Right lobe of liver (tissue), 6 donors: ENCODE results near the gene SERPINB12. TPM values are rescaled to one million over a fixed set of nuclear protein-coding genes. Genes with fewer than 3 reads are reported as not detected.

Source experiments
- ATAC-seq, 4 donors: fragments of 200-7000 bp; cut with Tn5 transposase; one replicate each; pipeline ENCODE4 v1.9.1; 2020; ENCODE audit warnings: mild to moderate bottlenecking in 4 of 4, moderate library complexity in 4 of 4
- DNase-seq, 3 donors: peaks; one replicate each; pipeline ENCODE4 v3.0.0-alpha.2; 2020
- H3K27ac ChIP-seq, 3 donors: fragments of 200-600 bp; one replicate each; pipeline ENCODE4 v1.8.0; 2022
- H3K27me3 ChIP-seq, 2 donors: fragments of 200-600 bp; one replicate each; pipeline ENCODE4 v1.8.0; 2022
- H3K36me3 ChIP-seq, 4 donors: fragments of 200-600 bp; sonication (generic) in 1 of 4; one replicate each; pipeline versions ENCODE4 v1.5.1 to v1.8.0; 2017 to 2022; ENCODE audit warnings: control low read depth in 1 of 4
- H3K4me1 ChIP-seq, 4 donors: fragments of 200-600 bp; sonication (generic) in 1 of 4; one replicate each; pipeline versions ENCODE4 v1.5.1 to v1.8.0; 2017 to 2022; ENCODE audit warnings: control low read depth in 1 of 4
- H3K4me3 ChIP-seq, 3 donors: fragments of 200-600 bp; one replicate each; pipeline ENCODE4 v1.8.0; 2022
- H3K9me3 ChIP-seq, 4 donors: fragments of 200-600 bp; sonication (generic) in 1 of 4; one replicate each; pipeline versions ENCODE4 v1.5.1 to v1.8.0; 2017 to 2022; ENCODE audit warnings: control low read depth in 1 of 4
- CTCF ChIP-seq, 4 donors: fragments of 200-600 bp in 3 of 4; fragments of 450-650 bp in 1 of 4; IDR thresholded peaks; one replicate each; pipeline versions ENCODE4 v1.5.1 to v1.8.0; 2016 to 2022; ENCODE audit warnings: antibody characterized with exemption in 4 of 4, mild to moderate bottlenecking in 2 of 4
- POLR2A ChIP-seq: fragments of 450-650 bp; IDR thresholded peaks from one replicate; pipeline ENCODE4 v1.6.1; 2017; ENCODE audit warnings: antibody characterized with exemption, mild to moderate bottlenecking
- WGBS: methylation state at CpG from one replicate; pipeline ENCODE4 v1.1.6; 2018; ENCODE audit warnings: low coverage, low lambda C conversion rate; ENCODE audit not compliant: insufficient coverage; ENCODE audit errors: missing lambda C conversion rate; 5-methylcytosine and 5-hydroxymethylcytosine counted together
- intact Hi-C, 2 donors: fragments of 100-400 bp; cut with DNase I; formaldehyde crosslinking; loops; one replicate each; pipeline versions ENCODE4 v1.11.2 to v1.14.1; 2022
- total RNA-seq, 6 experiments: library from RNA; depleted of rRNA in 2 of 6; stranded (reverse); fragments of >200 nt in 2 of 6; fragmentation: NEBNext Ultra II Directional in 3 of 6; extraction: Animal tissue kit (Norgen Biotek cat#: 25700) in 3 of 6; gene quantifications; one replicate each; pipeline versions ENCODE4 v1.1.0 to v1.2.4, GENCODE V29; 2016 to 2023
- donor health status: DM: no; HTN: yes; CAD: no.
- donor health status: DM: no; HTN: no; CAD: no.
- donor health status: DM: no; HTN: no; CAD: no.
- donor health status: DM: no; HTN: yes; CAD: no.
- donor health status: DM: no; HTN: yes; CAD: no.

SERPINB12 gene
- total RNA-seq, 6 experiments from 2014 or later, result not detected

- ATAC-seq, result no peak
- Histone ChIP-seq H3K4me3 (no peak overlapping the region), H3K36me3 (no peaks in the 10 kb centered on the region), H3K9me3 (no peaks in the 10 kb centered on the region), H3K27me3 (no peaks in the 10 kb centered on the region), H3K27ac (no peak overlapping the region), H3K4me1 (no peaks in the 10 kb centered on the region)
- WGBS, result 38% methylated on average over 2 of the region's 3 CpGs
- TF ChIP-seq CTCF (IDR thresholded peaks at IDR 0.05) (no peak), POLR2A (no peak)
- intact Hi-C loops, result no loop called here
- no peak for DNase-seq
Measured at GRCh38 chr18:63506336-63506646, 35.9 kb upstream of the SERPINB12 start.

GRCh38 chr18:63508596-63508995 lies 33.6 kb upstream of the SERPINB12 start:
- Histone ChIP-seq H3K36me3 (no peaks in the 10 kb centered on the region), H3K4me1 (no peaks in the 10 kb centered on the region), H3K9me3 (no peaks in the 10 kb centered on the region), H3K27ac (no peak overlapping the region), H3K27me3 (no peaks in the 10 kb centered on the region), H3K4me3 (no peak overlapping the region)
- 43% methylated on average over 3 of the region's 3 CpGs for WGBS
- intact Hi-C loops, result no loop called here
- ATAC-seq, result no peak
- DNase-seq, result no peak
- TF ChIP-seq CTCF (IDR thresholded peaks at IDR 0.05), result no peak
- TF ChIP-seq POLR2A, result no peak

- ATAC-seq, result peak; percentile 69 to 77 (median 72)
- H3K9me3 ChIP-seq, result no peaks in the 10 kb centered on the region
- DNase-seq, result no peak
- WGBS, result 2% methylated on average over 6 of the region's 7 CpGs
- TF ChIP-seq POLR2A, result no peak
- TF ChIP-seq CTCF (IDR thresholded peaks at IDR 0.05), result peak; percentile 33 to 61 (median 54)
- H3K27me3 ChIP-seq, result no peaks in the 10 kb centered on the region
- no peak overlapping the region for H3K27ac ChIP-seq
- intact Hi-C loops, result loop anchor here (10.0 kb wide), 2 partner anchors 324 to 344 kb away; no protein-coding TSS in a partner anchor
- H3K4me3 ChIP-seq, result no peak overlapping the region
- H3K4me1 ChIP-seq, result no peaks in the 10 kb centered on the region
- no peaks in the 10 kb centered on the region for H3K36me3 ChIP-seq
Measured at GRCh38 chr18:63511285-63511684, 30.9 kb upstream of the SERPINB12 start.

- intact Hi-C loops, result loop anchor here (10.0 kb wide), 2 partner anchors 320 to 340 kb away; no protein-coding TSS in a partner anchor
- 53% methylated on average over 6 of the region's 6 CpGs for WGBS
Measured at GRCh38 chr18:63514326-63514725, 27.8 kb upstream of the SERPINB12 start.

More at GRCh38 chr18:63514326-63514725, 27.8 kb upstream of the SERPINB12 start:
- H3K36me3 ChIP-seq, result no peaks in the 10 kb centered on the region
- no peak for DNase-seq
- H3K9me3 ChIP-seq, result no peaks in the 10 kb centered on the region
- ATAC-seq, result no peak
- no peak overlapping the region for H3K4me3 ChIP-seq
- TF ChIP-seq CTCF (IDR thresholded peaks at IDR 0.05) (no peak), POLR2A (no peak)
- no peaks in the 10 kb centered on the region for H3K27me3 ChIP-seq
- H3K4me1 ChIP-seq, result no peaks in the 10 kb centered on the region
- no peak overlapping the region for H3K27ac ChIP-seq
